HG03066 (cell line): ENCODE data around the gene HNRNPA2B1.
A peak's percentile ranks its signal among the peaks of the same experiment; 100 is the strongest.

ENCODE experiments used
- ATAC-seq: cut with Tn5 transposase; IDR thresholded peaks from one replicate; pipeline ENCODE4 v1.9.1; 2021; ENCODE audit warnings: low read depth; ENCODE audit not compliant: unreplicated experiment

HNRNPA2B1 gene

DNA sequence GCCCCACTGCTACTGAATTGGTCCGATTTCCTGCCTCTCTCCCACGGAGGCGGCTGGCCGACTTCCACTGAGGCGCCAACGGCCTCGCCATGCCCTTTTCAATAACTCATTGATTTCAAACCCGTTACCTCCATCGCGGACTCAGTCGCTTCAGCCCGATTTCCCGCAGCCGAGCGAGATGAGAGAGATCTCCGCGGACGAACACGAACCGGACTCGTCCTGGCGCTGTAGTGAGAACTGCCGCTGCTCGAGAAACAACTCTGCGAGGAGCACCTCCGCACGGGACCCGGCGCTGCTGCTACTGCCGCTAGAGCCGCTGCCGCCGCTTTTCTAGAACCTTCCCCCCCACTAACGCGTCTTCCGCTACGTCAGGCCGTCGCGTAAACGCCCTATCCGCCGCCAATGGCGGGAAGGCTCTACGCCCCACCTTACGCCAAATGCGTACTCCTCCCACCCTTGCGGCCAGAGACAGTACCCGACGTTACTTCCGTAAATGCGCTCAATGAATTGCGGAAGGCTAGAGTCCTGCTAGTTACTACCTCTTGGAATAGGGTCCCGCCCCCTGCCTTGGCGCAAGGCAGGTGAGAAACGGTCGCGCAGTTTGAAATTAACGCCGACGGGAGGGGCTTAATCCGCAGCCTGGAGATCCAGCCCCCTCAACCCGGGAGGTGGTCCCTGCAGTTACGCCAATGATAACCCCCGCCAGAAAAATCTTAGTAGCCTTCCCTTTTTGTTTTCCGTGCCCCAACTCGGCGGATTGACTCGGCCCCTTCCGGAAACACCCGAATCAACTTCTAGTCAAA is at the start of gene HNRNPA2B1:
Gene HNRNPA2B1 (minus strand): TSS at position 303 of the 803 bp plus-strand sequence. CDS start 169 bp downstream, at position 134.
- ATAC-seq, result peak; percentile 53

GRCh38 chr7:26250239-26250638 is 49.7 kb upstream of the HNRNPA2B1 start:
- ATAC-seq, result no peak

- no peak for ATAC-seq
Observed at GRCh38 chr7:26245150-26245549, 44.6 kb upstream of the HNRNPA2B1 start.

DNA sequence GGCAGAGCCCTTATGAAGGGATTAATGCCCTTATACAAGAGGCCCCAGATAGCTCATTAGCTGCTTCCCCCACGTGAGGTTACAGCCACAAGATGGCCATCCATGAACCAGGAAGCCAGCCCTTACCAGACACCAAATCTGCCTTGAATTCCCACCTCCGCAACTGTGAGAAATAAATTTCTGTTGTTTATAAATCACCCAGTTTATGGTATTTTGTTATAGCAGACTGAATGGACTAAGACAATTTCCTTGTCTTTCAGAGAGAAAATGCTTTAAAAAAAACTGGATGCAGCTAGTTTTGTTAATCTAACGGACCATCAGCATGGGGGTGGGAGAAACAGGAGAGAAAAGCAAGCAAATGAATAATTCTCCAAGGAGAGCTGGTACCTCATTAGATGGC is 37.5 kb upstream of the HNRNPA2B1 start:
- no peak for ATAC-seq

DNA sequence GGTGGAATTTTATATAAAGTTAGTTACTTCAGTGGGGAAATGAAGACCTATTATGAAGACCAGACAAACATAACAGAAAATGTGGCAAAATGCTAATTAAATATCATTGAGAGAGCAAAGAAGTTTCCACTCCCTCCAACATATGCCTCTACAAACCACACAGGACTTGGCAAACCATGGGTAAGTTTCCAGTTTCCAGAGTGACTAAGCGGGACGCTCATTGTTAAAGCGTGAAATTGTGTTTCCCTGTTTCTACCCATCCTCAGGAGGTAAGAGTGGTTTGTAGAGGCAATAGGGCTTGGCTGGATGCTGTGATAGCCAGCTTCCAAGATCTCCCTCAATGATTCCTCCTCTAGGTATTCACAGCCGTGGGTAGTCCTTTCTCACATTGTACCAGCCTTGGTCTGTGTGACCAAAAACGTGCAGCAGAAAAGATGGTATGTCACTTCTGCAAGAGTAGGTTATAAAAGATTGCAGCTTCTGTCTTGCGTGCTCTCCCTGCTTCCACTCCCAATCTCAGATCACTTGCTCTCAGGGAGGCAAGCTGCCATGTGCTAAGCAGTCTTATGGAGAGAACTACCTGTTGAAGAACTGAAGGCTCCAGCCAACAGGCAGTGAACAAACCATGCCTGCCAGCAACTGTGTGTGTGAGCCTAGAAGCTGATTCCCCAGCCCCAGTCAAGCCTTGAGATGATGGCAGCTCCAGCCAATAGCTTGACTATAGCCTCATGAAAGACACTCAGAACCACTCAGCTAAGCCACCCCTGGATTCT is 36.7 kb upstream of the HNRNPA2B1 start:
- ATAC-seq, result no peak

GRCh38 chr7:26233902-26234511 is 33.5 kb upstream of the HNRNPA2B1 start:
- ATAC-seq, result no peak

GRCh38 chr7:26227987-26228386 is 27.4 kb upstream of the HNRNPA2B1 start:
- no peak for ATAC-seq

DNA sequence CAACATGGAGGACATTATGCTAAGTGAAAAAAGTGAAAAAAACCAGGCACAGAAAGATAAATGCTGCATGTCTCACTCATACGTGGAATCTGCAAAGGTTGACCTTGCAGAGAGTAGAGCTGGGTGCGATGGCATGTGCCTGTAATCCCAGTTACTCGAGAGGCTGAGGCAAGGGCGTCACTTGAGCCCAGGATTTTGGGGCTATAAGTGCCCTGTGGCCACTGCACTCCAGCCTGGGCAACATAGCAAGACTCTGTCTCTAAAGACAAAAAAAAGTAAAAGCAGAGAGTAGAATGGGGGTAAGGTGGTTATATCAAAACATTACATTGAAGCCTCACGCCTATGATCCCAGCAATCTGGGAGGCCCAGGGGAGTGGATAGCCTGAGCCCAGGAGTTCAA is 23.8 kb upstream of the HNRNPA2B1 start:
- no peak for ATAC-seq

DNA sequence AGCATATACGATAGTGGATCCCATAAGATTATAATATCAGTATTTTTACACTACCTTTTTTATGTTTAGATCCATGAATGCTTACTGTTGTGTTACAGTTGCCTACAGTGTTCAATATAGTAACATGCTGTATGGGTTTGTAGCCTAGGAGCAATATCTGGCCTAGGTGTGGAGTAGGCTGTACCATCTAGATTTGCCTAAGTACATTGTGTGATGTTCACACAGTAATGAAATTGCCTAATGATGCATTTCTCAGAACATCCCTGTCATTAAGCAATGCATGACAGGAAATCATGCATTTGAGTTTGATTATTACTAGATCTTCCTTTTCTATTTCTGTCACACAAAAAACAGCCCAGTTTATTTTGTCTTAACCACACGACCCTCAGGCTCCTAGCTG is 15.5 kb upstream of the HNRNPA2B1 start:
- ATAC-seq, result no peak

- ATAC-seq, result no peak
Observed at GRCh38 chr7:26213807-26214515, 13.4 kb upstream of the HNRNPA2B1 start.

DNA sequence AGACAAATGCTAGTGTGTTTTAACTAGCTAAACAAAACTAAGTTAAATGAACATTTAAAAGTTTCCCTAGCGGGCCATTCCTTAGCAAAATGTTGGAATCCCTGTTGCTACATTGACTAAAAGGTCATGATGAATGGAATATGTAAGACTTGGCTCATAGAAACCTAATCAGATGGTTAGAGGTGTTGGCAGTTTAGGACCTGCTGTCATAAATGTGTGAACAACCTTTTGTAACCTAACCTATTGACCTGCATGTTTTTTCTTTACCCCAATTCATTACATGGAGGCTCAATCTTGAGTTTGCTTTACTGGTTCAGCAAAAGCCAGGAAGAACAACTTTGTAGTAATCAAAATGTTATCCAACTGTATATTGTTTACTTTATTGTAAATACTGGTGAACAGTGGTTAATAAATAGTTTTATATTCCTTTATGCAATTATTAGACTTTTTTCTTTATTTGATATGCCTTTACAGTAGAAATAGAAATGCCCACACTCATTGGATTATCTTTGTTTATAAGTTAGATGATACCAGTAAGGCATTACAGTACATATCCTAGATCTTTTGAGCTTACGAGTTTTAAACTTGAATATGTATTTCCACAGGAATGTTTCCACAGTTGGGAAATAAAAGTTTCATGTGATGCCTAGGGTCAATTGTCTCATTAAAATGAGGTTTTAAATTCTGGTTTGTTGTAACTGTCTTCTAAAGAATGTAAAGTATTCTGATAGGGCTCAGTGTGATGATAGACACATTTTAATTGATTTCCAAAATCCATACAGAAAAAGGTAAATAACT is 12.6 kb upstream of the HNRNPA2B1 start:
- ATAC-seq, result no peak

- ATAC-seq, result no peak
Observed at GRCh38 chr7:26208040-26208439, 7.5 kb upstream of the HNRNPA2B1 start.

- ATAC-seq, result no peak
Observed at GRCh38 chr7:26203016-26203415, 2.5 kb upstream of the HNRNPA2B1 start.

DNA sequence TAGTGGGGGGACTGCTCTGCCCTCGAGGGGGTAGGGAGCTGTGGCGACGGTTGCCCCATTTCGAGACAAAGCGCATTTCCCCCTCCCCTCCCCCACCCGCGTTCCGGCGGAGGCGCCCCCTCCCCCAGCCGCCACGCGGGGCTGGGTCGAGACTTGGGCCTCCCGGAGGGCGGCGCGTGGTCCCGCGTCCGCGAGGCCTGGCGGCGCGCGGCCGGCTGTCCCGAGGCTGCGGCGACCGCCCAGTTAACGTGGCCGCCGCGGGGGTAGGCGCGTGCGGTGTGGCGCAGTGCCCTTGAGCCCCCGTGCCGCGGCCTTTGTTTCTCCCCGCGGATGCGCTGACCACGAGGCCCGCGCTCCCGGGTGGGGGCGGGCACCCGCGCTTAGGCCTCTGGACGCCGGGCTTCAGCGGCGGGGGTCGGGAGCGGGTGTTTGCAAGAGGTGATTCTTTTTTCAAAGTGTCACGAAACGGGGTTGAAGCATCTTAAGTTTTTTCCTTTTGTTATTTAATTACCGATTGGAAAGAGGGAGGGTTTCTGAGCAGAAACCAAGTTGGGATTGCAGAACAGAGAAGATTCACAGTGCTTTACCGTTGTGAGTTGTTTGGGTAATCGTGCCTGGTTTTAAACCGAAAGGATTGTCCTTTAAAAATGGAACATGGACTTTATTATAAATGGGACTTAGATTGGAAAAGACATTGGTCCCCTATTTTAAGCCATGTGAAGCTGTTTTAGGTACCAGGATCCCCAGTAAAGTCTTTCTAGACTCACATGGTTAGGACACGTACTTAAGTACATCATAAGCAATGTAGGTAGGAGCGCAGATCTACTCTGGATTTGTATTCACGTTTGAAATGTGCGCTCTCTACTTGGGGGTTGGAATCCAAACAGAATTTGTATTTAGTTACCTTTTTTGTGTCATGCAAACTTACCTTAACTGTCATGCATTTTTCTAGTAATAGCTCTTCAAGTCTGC is 1.8 kb upstream of the HNRNPA2B1 start:
- ATAC-seq, result no peak

GRCh38 chr7:26201247-26202018 is 887 bp upstream of the HNRNPA2B1 start, which contains the start of gene CBX3:
CBX3 (plus strand) TSS chr7:26201745; CDS start chr7:26202999, 1,254 bp downstream.
- peak; percentile 47 for ATAC-seq

GRCh38 chr7:26200038-26200443 is 505 bp downstream of the HNRNPA2B1 start:
- peak; percentile 11 for ATAC-seq

GRCh38 chr7:26199301-26200037 is 1.1 kb downstream of the HNRNPA2B1 start:
- no peak for ATAC-seq
